Activated naive CD4-positive, alpha-beta T cell treated with anti-CD3 and anti-CD28 coated beads, Interleukin-2, amount 50 U/mL, for 24 hours (primary cell): ENCODE data around the gene MAPK8IP1.

Experiments
- H3K27ac Mint-ChIP-seq: one replicate; pipeline ENCODE4 v1.8.0; 2021; ENCODE audit warnings: mild to moderate bottlenecking, mixed read lengths
- H3K27me3 Mint-ChIP-seq: one replicate; pipeline ENCODE4 v1.8.0; 2021; ENCODE audit warnings: mixed read lengths
- H3K36me3 Mint-ChIP-seq: one replicate; pipeline ENCODE4 v1.8.0; 2021; ENCODE audit warnings: mixed read lengths
- H3K4me1 Mint-ChIP-seq: one replicate; pipeline ENCODE4 v1.8.0; 2021; ENCODE audit warnings: mixed read lengths
- H3K4me3 Mint-ChIP-seq: one replicate; pipeline ENCODE4 v1.8.0; 2021; ENCODE audit warnings: mild to moderate bottlenecking, mixed read lengths
- H3K9me3 Mint-ChIP-seq: one replicate; pipeline ENCODE4 v1.8.0; 2021; ENCODE audit warnings: mixed read lengths

The MAPK8IP1 gene

DNA sequence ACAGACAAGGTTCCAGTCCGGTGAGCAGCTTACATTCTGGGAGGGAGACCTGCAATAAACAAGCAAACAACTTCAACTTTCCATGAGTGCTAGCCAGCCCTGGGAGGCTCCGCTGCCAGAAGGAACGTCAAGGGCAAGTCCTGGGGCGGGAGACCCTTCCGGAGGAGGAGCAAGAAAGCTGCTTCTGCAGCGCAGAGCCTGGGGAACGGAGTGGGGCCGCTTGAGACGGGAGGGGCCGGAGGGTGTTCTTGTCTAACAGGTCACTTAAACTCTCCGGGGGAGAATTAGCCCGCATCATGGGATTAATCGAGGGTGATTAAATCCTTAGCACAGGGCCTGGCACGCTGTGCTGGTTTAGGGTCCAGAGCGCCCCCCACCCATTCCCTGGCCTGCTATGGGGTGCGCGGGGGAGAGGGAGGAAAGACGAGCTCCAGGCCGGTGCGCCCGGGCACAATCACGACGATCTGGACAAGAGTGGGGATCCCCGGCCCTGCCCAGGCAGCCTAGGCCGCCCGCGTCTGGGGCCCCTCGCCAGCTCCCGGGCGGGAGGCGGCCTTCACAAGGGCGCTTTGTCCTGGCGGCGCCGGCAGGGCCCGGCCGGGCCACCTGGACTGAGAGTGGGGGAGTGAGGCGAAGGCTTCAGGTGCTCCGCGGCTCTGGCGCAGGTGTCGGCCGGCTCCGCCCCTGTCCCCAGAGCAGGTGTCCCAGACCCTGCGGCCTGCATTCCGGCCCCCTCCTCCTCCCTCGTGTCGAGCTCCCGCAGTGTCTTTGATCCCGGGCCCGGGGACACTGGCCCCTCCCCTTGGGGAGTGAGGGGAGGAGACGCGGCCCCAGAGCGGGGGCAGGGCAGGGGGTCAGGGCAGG is 36.3 kb downstream of the MAPK8IP1 start:
- H3K4me3 Mint-ChIP-seq: peak overlapping the region; percentile 74
- no peaks in the 10 kb centered on the region for H3K9me3 Mint-ChIP-seq
- peaks cover 1% of the 10 kb centered on the region for H3K36me3 Mint-ChIP-seq
- peaks cover 42% of the 10 kb centered on the region for H3K4me1 Mint-ChIP-seq
- H3K27ac Mint-ChIP-seq: peak overlapping the region; percentile 23
- peaks cover 11% of the 10 kb centered on the region for H3K27me3 Mint-ChIP-seq

GRCh38 chr11:45922425-45923082 is 37.1 kb downstream of the MAPK8IP1 start, which contains the start of gene LARGE2:
TSS of gene LARGE2 (plus strand) at chr11:45922656. CDS start at chr11:45922883, 227 bp downstream.
- Mint-ChIP-seq H3K36me3 (peaks cover 1% of the 10 kb centered on the region), H3K4me3 (peak within 1 kb of the TSS; percentile 76), H3K4me1 (peaks cover 38% of the 10 kb centered on the region), H3K9me3 (no peaks in the 10 kb centered on the region), H3K27ac (peak within 1 kb of the TSS; percentile 72), H3K27me3 (peaks cover 11% of the 10 kb centered on the region)

DNA sequence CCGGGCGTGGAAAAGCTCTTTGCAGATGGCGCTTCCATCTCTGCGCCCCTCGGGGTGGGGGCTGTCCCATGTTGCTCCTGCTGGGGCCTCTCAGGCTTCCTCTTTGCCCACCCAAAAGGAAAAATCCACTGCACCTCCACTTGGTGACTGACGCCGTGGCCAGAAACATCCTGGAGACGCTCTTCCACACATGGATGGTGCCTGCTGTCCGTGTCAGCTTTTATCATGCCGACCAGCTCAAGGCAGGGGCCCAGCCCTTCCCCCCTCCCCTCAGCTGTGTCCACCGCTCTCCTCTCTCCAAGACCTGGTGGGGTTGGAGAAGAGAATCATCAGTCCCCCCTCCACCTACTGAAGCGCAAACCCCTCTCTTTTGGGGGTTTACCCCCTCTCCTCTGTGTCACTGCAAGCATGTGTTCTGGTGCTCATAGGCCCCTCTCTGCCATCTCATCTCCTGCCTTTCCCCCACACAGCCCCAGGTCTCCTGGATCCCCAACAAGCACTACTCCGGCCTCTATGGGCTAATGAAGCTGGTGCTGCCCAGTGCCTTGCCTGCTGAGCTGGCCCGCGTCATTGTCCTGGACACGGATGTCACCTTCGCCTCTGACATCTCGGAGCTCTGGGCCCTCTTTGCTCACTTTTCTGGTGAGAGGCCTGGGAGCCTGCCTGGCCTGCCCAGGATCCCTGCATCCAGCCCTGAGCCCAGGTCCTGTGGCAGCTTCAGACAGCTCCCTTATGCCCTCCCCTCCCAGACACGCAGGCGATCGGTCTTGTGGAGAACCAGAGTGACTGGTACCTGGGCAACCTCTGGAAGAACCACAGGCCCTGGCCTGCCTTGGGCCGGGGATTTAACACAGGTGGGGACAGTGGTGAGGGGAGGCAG is 38.8 kb downstream of the MAPK8IP1 start:
- no peaks in the 10 kb centered on the region for H3K36me3 Mint-ChIP-seq
- H3K4me3 Mint-ChIP-seq: peak overlapping the region; percentile 74
- peak overlapping the region; percentile 95 for H3K27ac Mint-ChIP-seq
- H3K4me1 Mint-ChIP-seq: peaks cover 24% of the 10 kb centered on the region
- H3K27me3 Mint-ChIP-seq: peaks cover 11% of the 10 kb centered on the region
- no peaks in the 10 kb centered on the region for H3K9me3 Mint-ChIP-seq

GRCh38 chr11:45924927-45925326 is 39.5 kb downstream of the MAPK8IP1 start:
- H3K27me3 Mint-ChIP-seq: peaks cover 11% of the 10 kb centered on the region
- H3K4me1 Mint-ChIP-seq: peaks cover 20% of the 10 kb centered on the region
- H3K27ac Mint-ChIP-seq: no peak overlapping the region
- no peaks in the 10 kb centered on the region for H3K36me3 Mint-ChIP-seq
- no peak overlapping the region for H3K4me3 Mint-ChIP-seq
- H3K9me3 Mint-ChIP-seq: no peaks in the 10 kb centered on the region

GRCh38 chr11:45925550-45925949 is 40.1 kb downstream of the MAPK8IP1 start:
- Mint-ChIP-seq H3K36me3 (no peaks in the 10 kb centered on the region), H3K27me3 (peaks cover 11% of the 10 kb centered on the region), H3K4me1 (peaks cover 23% of the 10 kb centered on the region), H3K27ac (no peak overlapping the region), H3K9me3 (no peaks in the 10 kb centered on the region), H3K4me3 (no peak overlapping the region)

GRCh38 chr11:45926001-45926401 is 40.5 kb downstream of the MAPK8IP1 start:
- Mint-ChIP-seq H3K4me1 (peaks cover 28% of the 10 kb centered on the region), H3K27me3 (peaks cover 11% of the 10 kb centered on the region), H3K9me3 (no peaks in the 10 kb centered on the region), H3K36me3 (no peaks in the 10 kb centered on the region), H3K27ac (no peak overlapping the region), H3K4me3 (no peak overlapping the region)

DNA sequence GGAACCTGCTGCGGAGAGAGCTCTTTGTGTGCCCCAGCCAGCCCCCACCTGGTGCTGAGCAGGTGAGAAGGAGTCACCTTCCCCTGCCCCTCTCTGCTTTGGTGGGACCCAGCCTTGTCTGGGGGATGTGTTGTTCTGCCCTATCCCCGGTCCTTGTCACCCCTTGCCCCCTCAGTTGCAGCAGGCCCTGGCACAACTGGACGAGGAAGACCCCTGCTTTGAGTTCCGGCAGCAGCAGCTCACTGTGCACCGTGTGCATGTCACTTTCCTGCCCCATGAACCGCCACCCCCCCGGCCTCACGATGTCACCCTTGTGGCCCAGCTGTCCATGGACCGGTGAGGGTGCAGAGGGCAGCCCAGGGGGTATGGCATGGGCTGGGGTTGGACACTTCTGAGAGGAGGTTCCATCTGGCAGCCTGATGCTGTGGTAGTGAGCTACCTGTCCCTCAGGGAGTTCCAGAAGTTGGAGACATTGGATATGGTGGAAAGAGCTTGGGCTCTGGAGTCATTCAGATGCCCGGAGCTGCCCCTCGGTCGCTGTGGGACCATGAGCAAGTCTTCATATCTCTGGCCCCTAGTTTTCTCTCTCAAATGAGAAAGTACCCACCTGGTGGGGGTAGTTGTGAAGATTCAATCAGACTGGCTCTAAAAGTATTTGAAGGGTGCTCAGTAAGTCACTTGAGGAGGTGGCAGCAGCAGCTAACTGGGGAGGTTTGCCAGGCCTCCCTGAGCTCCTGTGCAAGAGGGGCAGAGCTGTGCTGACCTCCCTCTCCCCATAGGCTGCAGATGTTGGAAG is 41.3 kb downstream of the MAPK8IP1 start:
- no peaks in the 10 kb centered on the region for H3K36me3 Mint-ChIP-seq
- H3K27me3 Mint-ChIP-seq: peaks cover 8% of the 10 kb centered on the region
- H3K27ac Mint-ChIP-seq: no peak overlapping the region
- peaks cover 29% of the 10 kb centered on the region for H3K4me1 Mint-ChIP-seq
- no peak overlapping the region for H3K4me3 Mint-ChIP-seq
- H3K9me3 Mint-ChIP-seq: no peaks in the 10 kb centered on the region

- no peak overlapping the region for H3K27ac Mint-ChIP-seq
- no peaks in the 10 kb centered on the region for H3K36me3 Mint-ChIP-seq
These were observed 41.9 kb downstream of the MAPK8IP1 start for GRCh38 chr11:45927332-45927683.

DNA sequence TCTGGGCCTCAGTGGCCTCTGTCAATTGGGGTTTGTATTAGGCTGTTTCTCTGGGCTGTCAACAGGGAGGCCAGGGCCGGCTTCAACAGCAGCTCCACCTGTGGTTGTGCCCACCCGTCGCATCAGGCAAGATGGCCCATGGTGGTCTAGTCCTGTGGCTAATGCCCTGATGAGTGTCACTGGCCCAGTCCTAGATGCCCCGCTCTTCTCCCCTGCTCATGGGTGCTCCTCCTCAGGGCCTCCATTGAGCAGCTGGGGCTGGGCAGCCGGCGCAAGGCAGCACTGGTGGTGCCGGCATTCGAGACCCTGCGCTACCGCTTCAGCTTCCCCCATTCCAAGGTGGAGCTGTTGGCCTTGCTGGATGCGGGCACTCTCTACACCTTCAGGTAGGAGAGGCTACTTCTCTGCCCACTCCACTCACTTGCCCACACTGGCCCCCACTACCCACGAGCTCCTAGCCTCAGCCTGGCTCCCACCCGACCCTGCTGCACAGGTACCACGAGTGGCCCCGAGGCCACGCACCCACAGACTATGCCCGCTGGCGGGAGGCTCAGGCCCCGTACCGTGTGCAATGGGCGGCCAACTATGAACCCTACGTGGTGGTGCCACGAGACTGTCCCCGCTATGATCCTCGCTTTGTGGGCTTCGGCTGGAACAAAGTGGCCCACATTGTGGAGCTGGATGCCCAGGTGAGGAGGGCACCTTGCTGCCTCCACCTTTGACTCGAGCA is 42.4 kb downstream of the MAPK8IP1 start:
- H3K4me3 Mint-ChIP-seq: no peak overlapping the region
- peaks cover 8% of the 10 kb centered on the region for H3K27me3 Mint-ChIP-seq
- no peaks in the 10 kb centered on the region for H3K9me3 Mint-ChIP-seq
- no peak overlapping the region for H3K27ac Mint-ChIP-seq
- H3K4me1 Mint-ChIP-seq: peaks cover 29% of the 10 kb centered on the region
- no peaks in the 10 kb centered on the region for H3K36me3 Mint-ChIP-seq

More at GRCh38 chr11:45927332-45927683, 41.9 kb downstream of the MAPK8IP1 start:
- peaks cover 8% of the 10 kb centered on the region for H3K27me3 Mint-ChIP-seq
- H3K4me3 Mint-ChIP-seq: no peak overlapping the region
- H3K4me1 Mint-ChIP-seq: peaks cover 29% of the 10 kb centered on the region
- H3K9me3 Mint-ChIP-seq: no peaks in the 10 kb centered on the region

DNA sequence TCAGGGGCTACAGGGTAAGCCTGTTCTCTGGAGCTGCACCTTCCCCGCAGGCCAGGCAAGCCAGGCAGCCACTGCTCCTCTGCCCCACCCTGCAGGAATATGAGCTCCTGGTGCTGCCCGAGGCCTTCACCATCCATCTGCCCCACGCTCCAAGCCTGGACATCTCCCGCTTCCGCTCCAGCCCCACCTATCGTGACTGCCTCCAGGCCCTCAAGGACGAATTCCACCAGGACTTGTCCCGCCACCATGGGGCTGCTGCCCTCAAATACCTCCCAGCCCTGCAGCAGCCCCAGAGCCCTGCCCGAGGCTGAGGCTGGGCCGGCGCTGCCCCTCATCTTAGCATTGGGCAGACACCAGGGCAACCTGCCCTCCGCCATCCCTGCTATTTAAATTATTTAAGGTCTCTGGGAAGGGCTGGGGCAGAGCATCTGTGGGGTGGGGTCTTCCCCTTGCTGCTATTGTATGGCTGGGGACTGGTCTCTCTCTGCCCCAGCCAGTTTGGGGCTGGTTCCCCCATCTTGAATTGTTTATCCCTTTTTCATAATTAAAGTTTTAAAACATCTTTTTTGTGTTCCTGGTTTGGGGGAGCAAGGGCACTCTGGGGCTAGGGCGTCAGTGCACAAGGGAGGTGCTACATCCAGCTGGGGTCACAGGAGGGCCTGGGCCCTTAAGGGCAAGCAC is 43.2 kb downstream of the MAPK8IP1 start:
- Mint-ChIP-seq H3K27me3 (peaks cover 5% of the 10 kb centered on the region), H3K4me3 (no peak overlapping the region), H3K4me1 (peaks cover 25% of the 10 kb centered on the region), H3K27ac (no peak overlapping the region), H3K36me3 (no peaks in the 10 kb centered on the region), H3K9me3 (no peaks in the 10 kb centered on the region)

DNA sequence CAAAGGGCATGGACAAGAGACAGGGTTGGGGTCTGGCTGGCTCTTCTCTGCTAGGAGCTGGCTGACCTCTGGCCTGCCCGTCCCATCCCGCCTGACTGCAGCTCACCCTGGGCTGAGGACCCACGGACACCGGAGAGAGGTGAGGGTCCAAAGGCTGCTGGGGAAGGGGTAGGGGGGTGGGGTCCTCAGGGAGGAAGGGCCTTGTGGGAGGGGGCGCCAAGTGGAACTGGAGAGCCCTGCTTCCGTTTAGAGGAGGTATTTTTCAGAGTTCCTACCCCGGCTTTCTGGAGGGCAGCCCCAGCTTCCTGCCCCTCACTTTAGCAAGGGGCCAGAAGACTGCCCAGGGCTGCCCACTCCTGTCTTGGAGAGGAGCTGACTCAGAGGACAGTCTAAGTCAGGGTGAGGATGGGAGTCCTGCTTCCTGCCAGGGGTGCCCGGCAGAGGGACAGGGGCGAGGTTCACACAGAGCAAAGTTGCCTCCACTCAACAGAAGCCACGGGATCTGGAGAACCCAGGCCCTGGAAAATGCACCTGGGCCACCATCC is 44.1 kb downstream of the MAPK8IP1 start:
- Mint-ChIP-seq H3K27ac (no peak overlapping the region), H3K27me3 (no peaks in the 10 kb centered on the region), H3K36me3 (no peaks in the 10 kb centered on the region), H3K4me1 (peaks cover 20% of the 10 kb centered on the region), H3K4me3 (no peak overlapping the region), H3K9me3 (no peaks in the 10 kb centered on the region)

DNA sequence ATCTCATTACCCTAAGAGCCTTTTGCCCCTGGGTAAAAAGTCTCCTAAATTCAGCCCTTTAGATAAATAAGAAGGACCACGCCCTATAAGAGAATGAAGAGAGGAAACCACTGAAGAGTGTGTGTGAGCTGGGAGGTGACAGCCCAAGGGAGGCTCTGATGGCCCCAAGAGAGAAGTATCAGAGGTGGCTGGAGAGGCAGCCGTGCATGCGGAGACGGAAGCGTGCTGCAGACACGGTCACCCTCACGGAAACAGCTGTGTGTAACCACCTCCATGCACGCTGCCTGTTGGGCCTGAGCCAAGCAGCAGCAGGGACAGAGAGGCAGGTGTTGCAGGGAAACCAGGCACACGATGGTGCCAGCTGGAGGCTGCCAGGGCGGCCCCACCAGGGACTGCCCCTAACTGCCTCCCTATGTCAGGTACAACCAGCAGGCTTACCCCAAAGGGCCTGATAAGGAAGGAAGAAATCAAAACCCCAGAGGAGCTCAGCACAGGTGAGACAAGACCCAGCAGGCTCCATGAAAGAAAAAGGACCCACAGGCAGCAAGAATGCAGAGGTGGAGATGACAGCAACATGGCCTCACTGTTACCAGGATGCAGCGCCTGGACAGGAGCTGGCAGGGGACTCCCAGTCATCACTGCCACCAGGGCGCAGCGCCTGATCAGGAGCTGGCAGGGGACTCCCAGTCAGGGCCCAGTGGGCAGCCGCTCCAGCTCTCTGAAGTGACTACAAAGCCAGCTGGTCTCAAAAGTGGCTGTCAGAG is 44.8 kb downstream of the MAPK8IP1 start:
- peaks cover 20% of the 10 kb centered on the region for H3K4me1 Mint-ChIP-seq
- H3K27ac Mint-ChIP-seq: peak overlapping the region; percentile 30
- peak overlapping the region; percentile 28 for H3K4me3 Mint-ChIP-seq
- no peaks in the 10 kb centered on the region for H3K9me3 Mint-ChIP-seq
- H3K27me3 Mint-ChIP-seq: no peaks in the 10 kb centered on the region
- H3K36me3 Mint-ChIP-seq: no peaks in the 10 kb centered on the region

DNA sequence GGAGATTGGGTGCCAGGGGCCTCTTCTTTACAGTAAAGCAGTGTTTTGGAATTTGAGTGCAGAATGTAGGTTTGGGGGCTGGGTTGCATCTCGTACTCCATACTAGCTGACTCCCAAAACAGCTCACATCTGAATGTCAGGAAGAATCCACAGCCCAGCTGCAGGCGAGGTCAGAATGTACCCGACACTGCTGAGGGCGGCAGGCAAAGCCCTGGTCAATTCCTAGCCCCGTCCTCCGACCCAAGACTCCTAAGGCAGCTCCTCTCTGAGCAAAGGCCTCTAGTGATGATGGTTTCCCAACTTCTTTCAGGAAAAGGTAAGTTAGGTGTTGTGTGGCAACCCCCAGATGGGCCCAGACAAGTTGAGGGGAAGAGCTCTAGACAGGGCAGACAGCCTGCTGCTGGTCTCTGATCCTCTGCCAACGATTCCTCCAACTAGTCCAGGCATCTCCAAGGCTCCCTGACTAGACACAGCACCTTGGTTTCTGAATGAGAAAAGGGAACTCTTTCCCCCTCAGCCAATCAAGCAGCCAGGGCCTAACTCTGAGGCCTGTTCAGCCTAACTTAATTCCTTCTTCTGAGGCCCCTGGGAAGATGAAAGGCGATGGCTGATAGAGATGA is 45.6 kb downstream of the MAPK8IP1 start:
- H3K9me3 Mint-ChIP-seq: no peaks in the 10 kb centered on the region
- H3K4me3 Mint-ChIP-seq: no peak overlapping the region
- peaks cover 20% of the 10 kb centered on the region for H3K4me1 Mint-ChIP-seq
- H3K27ac Mint-ChIP-seq: peak overlapping the region; percentile 46
- no peaks in the 10 kb centered on the region for H3K27me3 Mint-ChIP-seq
- H3K36me3 Mint-ChIP-seq: no peaks in the 10 kb centered on the region
